Kasumi-1 (cell line): ENCODE measurements around the gene THBD.

Source experiments
- DNase-seq, 2 experiments: peaks; one replicate each; lab custom pipeline; 2025; lab: John Stamatoyannopoulos, UW

Gene THBD

GRCh38 chr20:23061734-23062561 is 12.5 kb upstream of the THBD start:
- peak; percentile 38 to 61 for DNase-seq

- no peak for DNase-seq
Observed at GRCh38 chr20:23061262-23061661, 11.8 kb upstream of the THBD start.

GRCh38 chr20:23060629-23061028 is 11.2 kb upstream of the THBD start:
- DNase-seq, result no peak

GRCh38 chr20:23059846-23060245 is 10.4 kb upstream of the THBD start:
- peak; percentile 10 to 24 for DNase-seq

- no peak for DNase-seq
Observed at GRCh38 chr20:23059001-23059400, 9.5 kb upstream of the THBD start.

GRCh38 chr20:23058240-23058639 is 8.8 kb upstream of the THBD start:
- no peak for DNase-seq

- no peak for DNase-seq
Observed at GRCh38 chr20:23052904-23053303, 3.4 kb upstream of the THBD start.

GRCh38 chr20:23050847-23051627 is 1.6 kb upstream of the THBD start:
- DNase-seq, result peak; percentile 84 to 85

- no peak for DNase-seq
Observed at GRCh38 chr20:23050076-23050838, 785 bp upstream of the THBD start.

GRCh38 chr20:23048283-23049200 is 930 bp downstream of the THBD start:
- DNase-seq, result peak; percentile 53 to 74

- DNase-seq, result no peak
Observed at GRCh38 chr20:23047738-23048214, 1.7 kb downstream of the THBD start.

- DNase-seq, result no peak
Observed at GRCh38 chr20:23047001-23047737, 2.3 kb downstream of the THBD start.

GRCh38 chr20:23046431-23046830 is 3.0 kb downstream of the THBD start:
- no peak for DNase-seq

GRCh38 chr20:23043376-23043775 is 6.1 kb downstream of the THBD start:
- DNase-seq, result no peak

GRCh38 chr20:23042270-23042669 is 7.2 kb downstream of the THBD start:
- no peak for DNase-seq

GRCh38 chr20:23039885-23040508 is 9.5 kb downstream of the THBD start:
- no peak for DNase-seq

- DNase-seq, result no peak
Observed at GRCh38 chr20:23039136-23039875, 10.2 kb downstream of the THBD start.

GRCh38 chr20:23037017-23037481 is 12.4 kb downstream of the THBD start:
- no peak for DNase-seq

- no peak for DNase-seq
Observed at GRCh38 chr20:23036371-23036770, 13.1 kb downstream of the THBD start.
